MG63 (cell line): ENCODE measurements around the gene S1PR1. TPM values are rescaled to one million over a fixed set of nuclear protein-coding genes. Genes with fewer than 3 reads are reported as not detected.

ENCODE experiments used
- DNase-seq: peaks from one replicate; pipeline ENCODE4 v3.0.0-alpha.2; 2020
- H3K27me3 ChIP-seq: fragments of 250-450 bp; sonication (Bioruptor Pico); 2 replicates; pipeline ENCODE4 v1.5.1; 2020; ENCODE audit warnings: mild to moderate bottlenecking, moderate library complexity
- H3K36me3 ChIP-seq: fragments of 250-450 bp; sonication (Bioruptor Pico); 2 replicates; pipeline ENCODE4 v1.5.1; 2020; ENCODE audit warnings: mild to moderate bottlenecking, moderate library complexity
- H3K4me3 ChIP-seq: fragments of 250-450 bp; sonication (Bioruptor Pico); 2 replicates; pipeline ENCODE4 v1.5.1; 2020; ENCODE audit warnings: mild to moderate bottlenecking, moderate library complexity
- H3K9me3 ChIP-seq: fragments of 250-450 bp; sonication (Bioruptor Pico); 2 replicates; pipeline ENCODE4 v1.5.1; 2020; ENCODE audit warnings: mild to moderate bottlenecking, moderate library complexity
- total RNA-seq: library from RNA; depleted of rRNA; stranded (reverse); fragments of >200 nt; shearing (Covaris generic); gene quantifications from 2 replicates; pipeline ENCODE4 v1.2.3, GENCODE V29; 2014; ENCODE audit warnings: low replicate concordance

S1PR1 gene
- total RNA-seq, 1 experiment from 2014 or later: 0.30 TPM

GRCh38 chr1:101238681-101239094 is 1.9 kb downstream of the S1PR1 start:
- H3K36me3 ChIP-seq: no peaks in the 10 kb centered on the region
- DNase-seq: peak; percentile 85
- no peaks in the 10 kb centered on the region for H3K9me3 ChIP-seq
- H3K4me3 ChIP-seq: peak overlapping the region; percentile 28
- H3K27me3 ChIP-seq: peaks cover 24% of the 10 kb centered on the region

GRCh38 chr1:101239095-101240040 is 2.5 kb downstream of the S1PR1 start:
- Histone ChIP-seq H3K9me3 (no peaks in the 10 kb centered on the region), H3K4me3 (peak overlapping the region; percentile 28), H3K36me3 (no peaks in the 10 kb centered on the region), H3K27me3 (peaks cover 24% of the 10 kb centered on the region)
- DNase-seq: peak; percentile 45

GRCh38 chr1:101240041-101240430 is 3.2 kb downstream of the S1PR1 start:
- DNase-seq: no peak
- H3K36me3 ChIP-seq: no peaks in the 10 kb centered on the region
- H3K4me3 ChIP-seq: no peak overlapping the region
- H3K27me3 ChIP-seq: peaks cover 24% of the 10 kb centered on the region
- H3K9me3 ChIP-seq: no peaks in the 10 kb centered on the region

- no peak overlapping the region for H3K4me3 ChIP-seq
- no peak for DNase-seq
- H3K36me3 ChIP-seq: no peaks in the 10 kb centered on the region
- H3K27me3 ChIP-seq: peaks cover 17% of the 10 kb centered on the region
- no peaks in the 10 kb centered on the region for H3K9me3 ChIP-seq
Measured at GRCh38 chr1:101241485-101242225, 4.8 kb downstream of the S1PR1 start.

- peaks cover 9% of the 10 kb centered on the region for H3K27me3 ChIP-seq
- DNase-seq: no peak
- no peaks in the 10 kb centered on the region for H3K9me3 ChIP-seq
- no peak overlapping the region for H3K4me3 ChIP-seq
- H3K36me3 ChIP-seq: no peaks in the 10 kb centered on the region
Measured at GRCh38 chr1:101242324-101243050, 5.7 kb downstream of the S1PR1 start.

- no peaks in the 10 kb centered on the region for H3K36me3 ChIP-seq
- H3K27me3 ChIP-seq: peaks cover 9% of the 10 kb centered on the region
- H3K9me3 ChIP-seq: no peaks in the 10 kb centered on the region
- no peak for DNase-seq
- no peak overlapping the region for H3K4me3 ChIP-seq
Measured at GRCh38 chr1:101243751-101244150, 6.9 kb downstream of the S1PR1 start.

- no peak overlapping the region for H3K4me3 ChIP-seq
- DNase-seq: no peak
Measured at GRCh38 chr1:101244842-101245241, 8.0 kb downstream of the S1PR1 start.

GRCh38 chr1:101245246-101245927 is 8.6 kb downstream of the S1PR1 start:
- Histone ChIP-seq H3K4me3 (no peak overlapping the region), H3K27me3 (peaks cover 9% of the 10 kb centered on the region), H3K36me3 (no peaks in the 10 kb centered on the region), H3K9me3 (no peaks in the 10 kb centered on the region)
- no peak for DNase-seq

More at GRCh38 chr1:101244842-101245241, 8.0 kb downstream of the S1PR1 start:
- Histone ChIP-seq H3K27me3 (peaks cover 9% of the 10 kb centered on the region), H3K9me3 (no peaks in the 10 kb centered on the region), H3K36me3 (no peaks in the 10 kb centered on the region)

- no peaks in the 10 kb centered on the region for H3K36me3 ChIP-seq
- no peaks in the 10 kb centered on the region for H3K27me3 ChIP-seq
- no peak overlapping the region for H3K4me3 ChIP-seq
- no peaks in the 10 kb centered on the region for H3K9me3 ChIP-seq
- DNase-seq: no peak
Measured at GRCh38 chr1:101247404-101248287, 10.8 kb downstream of the S1PR1 start.

- DNase-seq: no peak
Measured at GRCh38 chr1:101250222-101250621, 13.4 kb downstream of the S1PR1 start.

GRCh38 chr1:101250656-101251272 is 13.9 kb downstream of the S1PR1 start:
- H3K9me3 ChIP-seq: no peaks in the 10 kb centered on the region
- DNase-seq: no peak
- no peaks in the 10 kb centered on the region for H3K36me3 ChIP-seq
- H3K27me3 ChIP-seq: no peaks in the 10 kb centered on the region
- H3K4me3 ChIP-seq: no peak overlapping the region

More at GRCh38 chr1:101250222-101250621, 13.4 kb downstream of the S1PR1 start:
- Histone ChIP-seq H3K27me3 (no peaks in the 10 kb centered on the region), H3K4me3 (no peak overlapping the region), H3K9me3 (no peaks in the 10 kb centered on the region), H3K36me3 (no peaks in the 10 kb centered on the region)

- Histone ChIP-seq H3K36me3 (no peaks in the 10 kb centered on the region), H3K9me3 (no peaks in the 10 kb centered on the region), H3K27me3 (no peaks in the 10 kb centered on the region), H3K4me3 (no peak overlapping the region)
- DNase-seq: no peak
Measured at GRCh38 chr1:101251504-101251903, 14.7 kb downstream of the S1PR1 start.

GRCh38 chr1:101253976-101254674 is 17.3 kb downstream of the S1PR1 start:
- DNase-seq: peak; percentile 59
- no peak overlapping the region for H3K4me3 ChIP-seq
- no peaks in the 10 kb centered on the region for H3K27me3 ChIP-seq
- no peaks in the 10 kb centered on the region for H3K36me3 ChIP-seq
- H3K9me3 ChIP-seq: no peaks in the 10 kb centered on the region

GRCh38 chr1:101257500-101258325 is 20.9 kb downstream of the S1PR1 start:
- no peaks in the 10 kb centered on the region for H3K36me3 ChIP-seq
- H3K4me3 ChIP-seq: no peak overlapping the region
- DNase-seq: no peak
- no peaks in the 10 kb centered on the region for H3K27me3 ChIP-seq
- H3K9me3 ChIP-seq: no peaks in the 10 kb centered on the region
